ENCODE data around the gene CFP.
"Not testable (repeated sequence)": the region's sequence is repeated elsewhere in the genome, so short reads cannot be mapped to it uniquely, and the experiment has no call there.

The CFP gene

DNA sequence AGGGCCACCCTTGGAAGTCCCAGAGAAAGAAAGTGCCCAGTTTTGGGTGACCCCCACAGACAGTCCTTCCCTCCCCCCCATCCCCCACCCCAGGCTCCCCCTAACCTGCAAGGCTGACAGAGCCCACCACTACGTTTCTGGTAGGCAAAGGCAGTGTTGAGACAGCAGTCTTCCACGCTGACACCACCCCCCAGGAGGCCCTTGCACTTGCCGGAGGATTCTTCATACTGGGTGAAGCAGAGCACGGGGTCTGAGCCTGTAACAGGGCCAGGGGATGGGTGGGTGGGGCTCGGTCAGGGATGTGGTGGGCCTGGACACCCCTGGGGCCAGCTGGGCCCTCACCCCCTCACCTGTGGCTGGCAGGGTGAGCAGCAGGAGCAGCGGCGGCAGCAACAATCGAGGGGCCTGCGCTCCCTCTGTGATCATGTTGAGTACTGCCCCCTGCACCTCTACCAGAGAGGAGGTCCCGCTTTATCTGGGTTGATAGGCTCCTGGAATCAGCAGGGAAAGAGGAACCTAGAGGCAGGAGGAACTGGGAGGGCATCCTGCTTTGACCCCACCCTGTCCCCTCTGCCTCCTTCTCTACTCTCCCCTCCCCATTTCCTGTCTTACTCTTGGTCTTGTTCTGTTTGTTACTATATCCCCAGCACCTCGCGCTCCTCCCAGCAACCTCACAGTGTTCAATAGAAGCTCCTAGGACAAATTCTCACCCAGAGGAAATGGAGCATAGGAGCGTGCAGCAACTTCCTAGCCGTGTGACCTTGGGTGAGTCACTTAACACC is at the start of gene CFP:
CFP (minus strand) TSS at position 512 of the 782 bp plus-strand sequence; CDS start at position 426, 86 bp downstream.
- peak in 1 of 2 donors; percentile 63 for ATAC-seq

GRCh38 chrX:47675959-47676859 is 46.5 kb upstream of the CFP start:
- not testable (repeated sequence) for ATAC-seq

DNA sequence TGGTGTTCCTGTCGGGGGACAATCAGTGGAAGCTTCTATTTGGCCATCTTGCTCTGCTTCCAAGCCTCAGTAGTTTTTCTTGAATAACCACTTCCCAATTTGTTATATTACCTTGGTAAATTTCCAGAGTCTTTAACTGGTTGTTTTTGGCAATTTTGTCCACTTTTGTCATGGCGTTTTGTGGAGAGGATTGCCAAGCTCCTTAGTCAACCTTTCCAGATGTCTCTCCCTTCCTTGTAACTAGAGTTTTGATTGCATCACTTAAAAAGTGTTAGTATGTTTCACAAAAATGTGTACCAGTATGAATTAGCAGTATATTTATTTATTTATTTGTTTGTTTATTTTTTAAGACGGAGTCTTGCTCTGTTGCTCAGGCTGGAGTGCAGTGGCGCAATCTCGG is 45.0 kb upstream of the CFP start:
- no peak for ATAC-seq

- not testable (repeated sequence) for ATAC-seq
These were observed 36.1 kb upstream of the CFP start for GRCh38 chrX:47665797-47666196.

DNA sequence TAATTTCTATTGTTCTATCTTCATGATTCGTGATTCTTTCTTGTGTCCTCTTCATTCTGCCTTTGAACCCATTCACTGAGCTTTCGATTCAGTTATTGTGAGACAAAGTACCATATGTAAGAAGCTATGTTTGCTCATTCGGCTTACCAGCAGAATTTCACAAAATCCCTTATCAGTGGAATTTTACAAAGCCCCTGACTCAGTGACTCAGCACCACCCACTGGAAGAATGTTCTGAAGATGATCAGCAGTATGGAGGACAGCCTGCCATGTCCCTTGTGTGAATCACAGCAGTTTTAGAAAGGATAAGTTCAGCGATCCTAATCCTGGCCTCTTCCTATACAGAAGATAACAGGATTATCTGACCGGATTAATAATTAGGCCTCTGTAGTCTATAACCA is 35.0 kb upstream of the CFP start:
- ATAC-seq = no peak

DNA sequence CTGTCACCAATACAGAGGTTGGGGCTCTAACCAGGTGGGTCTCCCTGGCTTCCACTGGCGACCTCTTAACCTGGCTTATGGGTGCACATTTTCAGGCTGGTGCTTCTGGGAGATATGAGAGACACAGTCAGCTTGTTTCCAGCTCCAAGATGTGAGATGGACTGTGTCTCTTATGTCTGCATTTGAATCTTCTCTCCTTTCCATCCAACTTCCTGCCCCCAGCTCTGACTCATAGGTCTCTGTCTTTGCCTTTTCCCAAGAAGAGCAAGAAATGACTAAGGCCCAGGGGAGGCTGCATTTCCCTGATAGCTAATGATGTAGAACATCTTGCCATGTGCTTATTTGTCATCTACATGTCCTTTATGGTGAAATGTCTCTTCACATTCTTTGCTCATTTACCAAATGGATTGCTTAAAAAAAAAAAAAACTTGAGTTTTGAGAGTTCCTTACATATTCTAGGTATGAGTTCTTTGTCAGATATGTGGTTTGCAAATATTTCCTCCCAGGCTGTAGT is 32.5 kb upstream of the CFP start:
- peak in 1 of 2 donors; percentile 15 for ATAC-seq

DNA sequence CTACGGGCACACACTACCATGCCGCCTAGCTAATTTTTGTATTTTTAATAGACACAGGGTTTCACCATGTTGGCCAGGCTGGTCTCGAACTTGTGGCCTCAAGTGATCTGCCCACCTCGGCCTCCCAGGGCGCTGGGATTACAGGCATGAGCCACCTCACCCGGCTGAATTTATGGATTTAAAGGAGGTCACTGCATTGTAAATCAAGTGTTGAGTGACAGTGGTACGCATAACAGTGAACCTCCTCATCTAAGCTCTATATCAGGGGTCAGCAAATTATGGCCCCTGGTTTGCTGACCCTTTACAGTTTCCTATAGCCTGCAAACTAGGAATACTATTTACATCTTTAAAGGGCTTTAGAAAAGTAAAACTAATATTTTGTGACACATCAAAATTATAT is 31.8 kb upstream of the CFP start:
- ATAC-seq = no peak

- ATAC-seq = no peak
These were observed 29.6 kb upstream of the CFP start for GRCh38 chrX:47659421-47659726.

- peak; percentile 81 to 85 for ATAC-seq
These were observed 29.1 kb upstream of the CFP start, which contains the start of gene UXT for GRCh38 chrX:47658684-47659420. Gene UXT, minus strand, starts transcription at chrX:47659180. Its CDS starts 253 bp downstream, at chrX:47658927.

DNA sequence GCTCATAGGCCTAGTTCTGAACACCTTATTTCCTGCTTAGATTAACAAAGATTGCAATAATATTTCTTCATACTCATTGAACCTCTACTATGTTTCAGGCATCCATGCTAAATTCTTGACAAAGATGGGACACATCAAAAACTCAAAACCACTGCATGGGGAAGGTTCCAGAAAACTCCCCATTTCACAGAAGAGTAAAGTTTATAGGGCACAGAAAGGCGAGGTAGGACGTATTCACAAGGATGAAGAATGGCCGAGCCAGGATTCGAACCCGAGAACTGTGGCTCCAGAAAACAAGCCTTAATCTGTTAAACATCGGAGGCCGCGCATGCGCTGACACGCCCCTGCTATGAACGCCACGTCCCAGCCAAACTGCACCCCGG is 28.6 kb upstream of the CFP start:
- ATAC-seq = no peak

GRCh38 chrX:47651043-47651905 is 21.5 kb upstream of the CFP start:
- no peak for ATAC-seq

GRCh38 chrX:47650164-47651042 is 20.7 kb upstream of the CFP start, which contains the start of gene ELK1:
Gene ELK1, minus strand, starts transcription at chrX:47650563. Its CDS starts 9,122 bp downstream, at chrX:47641441.
- peak; percentile 93 to 95 for ATAC-seq

DNA sequence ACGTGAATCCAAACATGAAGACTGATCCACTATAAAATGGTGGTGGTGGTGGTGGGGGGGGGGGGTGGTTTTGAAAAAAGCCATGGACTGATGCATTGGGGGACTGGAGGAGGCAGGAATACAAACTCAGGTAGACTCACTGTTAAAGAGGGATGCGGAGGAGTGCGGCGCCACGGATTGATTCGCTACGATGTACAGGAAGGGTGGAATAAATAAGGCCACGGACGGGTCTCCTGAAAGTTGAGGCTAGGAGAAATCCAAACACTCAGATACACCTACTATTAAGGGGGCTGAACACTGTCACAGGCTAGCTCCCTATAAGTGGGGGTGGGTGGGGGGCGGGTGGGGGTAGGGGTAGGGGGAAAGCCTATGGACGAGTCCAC is 20.0 kb upstream of the CFP start:
- no peak for ATAC-seq

- ATAC-seq = no peak
These were observed 19.5 kb upstream of the CFP start for GRCh38 chrX:47649271-47649670.

DNA sequence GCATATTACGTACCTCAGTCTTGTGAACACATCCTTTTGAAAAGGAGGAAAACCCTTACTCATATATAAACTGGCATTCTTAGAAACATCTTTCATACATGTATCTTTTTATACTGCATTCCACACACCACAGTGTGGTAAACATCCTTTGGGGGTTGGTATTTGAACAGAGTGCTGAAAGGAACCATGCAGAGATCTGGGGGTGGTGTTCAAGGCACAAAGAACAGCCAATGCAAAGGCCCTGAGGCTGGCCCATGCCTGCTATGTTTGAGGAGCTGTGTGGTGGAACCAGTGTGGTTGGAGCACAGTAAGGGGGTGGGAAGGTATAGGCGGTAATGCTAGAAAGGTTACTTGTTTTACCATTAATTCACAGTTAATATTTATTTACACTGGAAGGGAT is 18.6 kb upstream of the CFP start:
- ATAC-seq = no peak

DNA sequence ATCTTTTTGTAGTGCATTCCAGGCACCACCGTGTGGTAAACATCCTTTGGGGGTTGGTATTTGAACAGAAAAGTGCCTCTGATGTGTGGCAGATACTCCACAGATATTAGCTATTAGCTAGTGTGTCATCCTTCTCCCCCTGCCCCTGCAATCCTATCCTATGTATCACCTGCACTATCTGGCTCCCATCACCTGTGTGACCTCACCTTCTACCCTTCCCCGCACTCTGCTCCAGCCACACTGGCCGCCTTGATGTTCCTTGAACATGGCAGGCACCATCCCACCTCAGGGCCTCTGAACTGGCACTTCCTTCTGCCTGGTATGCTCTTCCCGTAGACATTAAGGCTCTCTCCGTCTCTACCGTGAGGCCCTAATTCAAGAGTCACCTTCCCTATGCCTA is 16.9 kb upstream of the CFP start:
- no peak for ATAC-seq

DNA sequence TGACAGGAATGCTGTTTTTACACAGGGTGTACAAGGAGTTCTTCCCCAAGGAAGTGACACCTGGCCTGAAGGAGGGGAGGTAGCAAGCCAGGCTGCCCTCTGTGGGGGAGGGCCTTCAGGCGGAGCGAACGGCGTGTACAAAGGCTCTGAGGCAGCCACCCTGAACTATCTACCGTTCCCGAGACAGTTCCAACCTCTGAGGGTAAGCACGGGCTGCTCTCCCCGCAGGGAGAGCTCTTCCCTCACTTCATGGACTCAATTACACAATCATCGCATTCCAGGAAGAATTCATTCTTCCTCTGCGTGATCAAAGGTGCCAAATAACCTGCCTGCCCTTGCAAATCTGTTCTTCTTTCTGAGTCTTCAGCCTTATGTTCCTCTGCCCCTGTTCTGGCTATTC is 15.8 kb upstream of the CFP start:
- ATAC-seq = no peak

DNA sequence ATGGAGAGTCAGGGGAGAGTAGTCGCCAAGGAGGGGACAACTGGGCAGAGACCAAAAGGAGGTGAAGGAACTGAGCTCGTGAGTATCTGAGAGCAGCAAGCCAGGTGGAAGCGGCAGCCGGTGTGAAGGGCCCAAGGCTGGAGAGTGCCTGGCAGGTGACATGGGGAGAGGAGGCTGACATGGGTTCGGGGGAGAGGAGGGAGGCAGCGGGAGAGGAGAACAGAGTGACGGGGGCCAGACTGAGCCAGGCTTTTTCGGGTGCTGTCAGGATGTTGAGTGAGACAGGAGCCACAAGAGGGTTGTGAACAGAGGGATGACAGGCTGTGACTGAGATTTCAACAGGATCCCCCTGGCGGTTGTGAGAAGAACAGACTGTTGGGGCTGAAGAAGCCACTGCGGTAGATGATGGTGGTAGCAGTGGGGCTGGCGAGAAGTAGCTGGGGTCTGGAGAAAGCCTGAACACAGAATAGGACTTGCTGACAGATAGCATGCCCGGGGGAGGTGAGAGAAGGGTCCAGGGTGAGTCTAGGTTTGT is 14.9 kb upstream of the CFP start:
- ATAC-seq = no peak

GRCh38 chrX:47643926-47644325 is 14.2 kb upstream of the CFP start:
- no peak for ATAC-seq

DNA sequence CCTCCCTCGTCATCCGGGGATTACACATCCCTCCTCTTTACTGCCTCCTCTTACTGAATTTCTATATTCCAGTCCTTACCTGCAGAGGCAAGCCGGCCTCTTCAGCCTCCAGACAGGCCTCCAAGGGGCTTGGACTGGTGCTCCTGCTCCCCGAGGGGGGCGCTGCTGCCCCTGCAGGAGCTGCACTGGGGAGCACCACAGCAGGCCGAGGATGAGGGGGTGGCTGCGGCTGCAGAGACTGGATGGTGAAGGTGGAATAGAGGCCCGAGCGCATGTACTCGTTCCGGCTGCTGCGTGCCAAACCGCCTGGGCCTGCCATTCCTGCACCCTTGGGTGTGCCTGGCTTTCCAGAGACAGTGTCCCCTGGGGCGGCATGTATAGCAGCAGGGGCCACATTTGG is 9.1 kb upstream of the CFP start:
- ATAC-seq = no peak
